HFF-Myc (cell line): Measurements from ENCODE around the gene CACNA1C.

Experiments used
- DNase-seq: peaks from one replicate; pipeline ENCODE4 v3.0.0-alpha.2; 2011; ENCODE audit warnings: low read depth; ENCODE audit errors: extremely low read depth
- H3K4me3 ChIP-seq: replicated peaks from 2 replicates; pipeline ENCODE4 v1.5.1; 2011; ENCODE audit warnings: low read depth, mild to moderate bottlenecking, control low read depth, low read length
- CTCF ChIP-seq: IDR thresholded peaks from 2 replicates; pipeline ENCODE4 v1.5.1; 2012; ENCODE audit warnings: mild to moderate bottlenecking, low read depth, low read length, control low read depth; ENCODE audit errors: missing control alignments

The CACNA1C gene

GRCh38 chr12:2477009-2477766 lies 424.4 kb downstream of the CACNA1C start:
- TF ChIP-seq CTCF, result no peak
- no peak for DNase-seq
- no peak overlapping the region for H3K4me3 ChIP-seq

GRCh38 chr12:2479851-2480535 lies 427.2 kb downstream of the CACNA1C start:
- no peak for DNase-seq
- TF ChIP-seq CTCF, result no peak
- no peak overlapping the region for H3K4me3 ChIP-seq

GRCh38 chr12:2481346-2481745 lies 428.6 kb downstream of the CACNA1C start:
- no peak for TF ChIP-seq CTCF

GRCh38 chr12:2481951-2482350 lies 429.2 kb downstream of the CACNA1C start:
- H3K4me3 ChIP-seq, result no peak overlapping the region
- peak; percentile 46 for DNase-seq
- TF ChIP-seq CTCF, result no peak

More at GRCh38 chr12:2481346-2481745, 428.6 kb downstream of the CACNA1C start:
- DNase-seq, result no peak
- no peak overlapping the region for H3K4me3 ChIP-seq

GRCh38 chr12:2482938-2483660 lies 430.3 kb downstream of the CACNA1C start:
- DNase-seq, result no peak
- TF ChIP-seq CTCF, result no peak
- H3K4me3 ChIP-seq, result no peak overlapping the region

- no peak overlapping the region for H3K4me3 ChIP-seq
- TF ChIP-seq CTCF, result no peak
- DNase-seq, result no peak
These were observed 430.9 kb downstream of the CACNA1C start for GRCh38 chr12:2483713-2484112.
